OCI-LY1 (cell line): ENCODE data around the gene DMD.

Experiments used
- H2AFZ ChIP-seq: fragments of 200-600 bp; sonication (generic), shearing (Covaris generic); 2 replicates; pipeline ENCODE4 v1.6.0; 2014; ENCODE audit warnings: antibody characterized with exemption, mild to moderate bottlenecking, low read length
- H3F3A ChIP-seq: fragments of 200-600 bp; sonication (generic), shearing (Covaris generic); 2 replicates; pipeline ENCODE4 v1.6.0; 2014; ENCODE audit warnings: mild to moderate bottlenecking, antibody characterized with exemption, low read length, moderate library complexity; ENCODE audit not compliant: insufficient read depth
- H3K27ac ChIP-seq: fragments of 200-600 bp; sonication (generic); 2 replicates; pipeline ENCODE4 v1.5.1; 2014; ENCODE audit warnings: low read length, mixed run types, mild to moderate bottlenecking, low read depth; ENCODE audit not compliant: poor library complexity, severe bottlenecking
- H3K27me3 ChIP-seq: fragments of 200-600 bp; sonication (generic); 2 replicates; pipeline ENCODE4 v1.6.0; 2014; ENCODE audit warnings: antibody characterized with exemption, mild to moderate bottlenecking, low read length, moderate library complexity; ENCODE audit not compliant: insufficient read depth
- H3K36me3 ChIP-seq: fragments of 200-600 bp; sonication (generic); 2 replicates; pipeline ENCODE4 v1.6.1; 2014; ENCODE audit warnings: mild to moderate bottlenecking, antibody characterized with exemption, low read length, moderate library complexity, mixed read lengths; ENCODE audit not compliant: insufficient read depth
- H3K4me1 ChIP-seq: fragments of 200-600 bp; sonication (generic); 2 replicates; pipeline ENCODE4 v1.5.1; 2014; ENCODE audit warnings: mild to moderate bottlenecking, low read length, moderate library complexity; ENCODE audit not compliant: insufficient read depth, severe bottlenecking
- H3K4me2 ChIP-seq: fragments of 200-600 bp; sonication (generic), shearing (Covaris generic); 2 replicates; pipeline ENCODE4 v1.6.1; 2014; ENCODE audit warnings: low read length
- H3K4me3 ChIP-seq: fragments of 200-600 bp; sonication (generic); 2 replicates; pipeline ENCODE4 v1.5.1; 2014; ENCODE audit warnings: low read length, low read depth, mild to moderate bottlenecking, mixed read lengths; ENCODE audit not compliant: poor library complexity, severe bottlenecking
- H3K79me2 ChIP-seq: fragments of 200-600 bp; shearing (Covaris generic); 2 replicates; pipeline ENCODE4 v1.6.1; 2016; ENCODE audit warnings: mixed run types, low read length, mixed read lengths; ENCODE audit not compliant: insufficient read depth
- H3K9ac ChIP-seq: fragments of 200-600 bp; sonication (generic), shearing (Covaris generic); 2 replicates; pipeline ENCODE4 v1.6.1; 2014; ENCODE audit warnings: mild to moderate bottlenecking, low read length, mixed read lengths
- H3K9me2 ChIP-seq: fragments of 200-600 bp; sonication (generic), shearing (Covaris generic); 2 replicates; pipeline ENCODE4 v1.6.1; 2014; ENCODE audit warnings: low read depth, mild to moderate bottlenecking, low read length, mixed read lengths
- H3K9me3 ChIP-seq: fragments of 200-600 bp; shearing (Covaris generic); 2 replicates; pipeline ENCODE4 v1.6.1; 2014; ENCODE audit warnings: low read length, mixed read lengths
- H4K20me1 ChIP-seq: fragments of 200-600 bp; sonication (generic), shearing (Covaris generic); 2 replicates; pipeline ENCODE4 v1.6.0; 2016; ENCODE audit warnings: mild to moderate bottlenecking, low read length; ENCODE audit not compliant: insufficient read depth
- EZH2 ChIP-seq: fragments of 200-600 bp; sonication (generic), shearing (Covaris generic); IDR thresholded peaks from 2 replicates; pipeline ENCODE4 v1.8.0; 2017; ENCODE audit warnings: borderline replicate concordance, mixed run types, mild to moderate bottlenecking, antibody characterized with exemption, low read length, moderate library complexity, mixed read lengths
- TF ChIP-seq, protein P1 (sequence below): fragments of 200-600 bp; sonication (generic), shearing (Covaris generic); IDR thresholded peaks from 2 replicates; pipeline ENCODE4 v1.5.1; 2017; ENCODE audit warnings: mild to moderate bottlenecking, antibody characterized with exemption, low read length, moderate library complexity, mixed read lengths

Gene DMD

DNA sequence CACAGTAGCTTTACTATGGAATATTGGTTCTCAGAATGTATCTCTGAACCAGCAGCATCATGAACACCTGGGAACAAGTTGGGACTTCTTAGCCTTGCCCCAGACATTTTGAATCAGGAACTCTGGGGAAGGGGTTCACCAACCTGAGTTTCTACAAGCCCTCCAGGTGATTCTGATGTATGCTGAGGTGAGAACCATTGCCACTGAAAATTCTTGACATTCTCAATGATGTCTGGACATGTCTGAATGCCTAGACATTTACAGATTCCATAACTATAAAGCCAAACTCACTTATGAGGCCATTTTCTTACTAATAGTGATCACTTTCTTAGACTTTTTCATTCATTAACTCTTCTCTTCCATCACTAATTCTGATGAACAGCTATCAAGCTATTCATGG, 1750.1 kb downstream of the DMD start:
- H3K9me3 ChIP-seq: no peaks in the 10 kb centered on the region
- H3K4me1 ChIP-seq: no peaks in the 10 kb centered on the region
- H3K27me3 ChIP-seq: no peaks in the 10 kb centered on the region
- no peaks in the 10 kb centered on the region for H3K79me2 ChIP-seq
- H3K27ac ChIP-seq: no peak overlapping the region
- TF ChIP-seq EZH2: no peak
- TF ChIP-seq, protein P1, sequence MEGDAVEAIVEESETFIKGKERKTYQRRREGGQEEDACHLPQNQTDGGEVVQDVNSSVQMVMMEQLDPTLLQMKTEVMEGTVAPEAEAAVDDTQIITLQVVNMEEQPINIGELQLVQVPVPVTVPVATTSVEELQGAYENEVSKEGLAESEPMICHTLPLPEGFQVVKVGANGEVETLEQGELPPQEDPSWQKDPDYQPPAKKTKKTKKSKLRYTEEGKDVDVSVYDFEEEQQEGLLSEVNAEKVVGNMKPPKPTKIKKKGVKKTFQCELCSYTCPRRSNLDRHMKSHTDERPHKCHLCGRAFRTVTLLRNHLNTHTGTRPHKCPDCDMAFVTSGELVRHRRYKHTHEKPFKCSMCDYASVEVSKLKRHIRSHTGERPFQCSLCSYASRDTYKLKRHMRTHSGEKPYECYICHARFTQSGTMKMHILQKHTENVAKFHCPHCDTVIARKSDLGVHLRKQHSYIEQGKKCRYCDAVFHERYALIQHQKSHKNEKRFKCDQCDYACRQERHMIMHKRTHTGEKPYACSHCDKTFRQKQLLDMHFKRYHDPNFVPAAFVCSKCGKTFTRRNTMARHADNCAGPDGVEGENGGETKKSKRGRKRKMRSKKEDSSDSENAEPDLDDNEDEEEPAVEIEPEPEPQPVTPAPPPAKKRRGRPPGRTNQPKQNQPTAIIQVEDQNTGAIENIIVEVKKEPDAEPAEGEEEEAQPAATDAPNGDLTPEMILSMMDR: no peak
- H3K4me3 ChIP-seq: no peak overlapping the region
- H3K9me2 ChIP-seq: no peaks in the 10 kb centered on the region
- H3K36me3 ChIP-seq: no peaks in the 10 kb centered on the region
- no peak overlapping the region for H3K4me2 ChIP-seq
- H3F3A ChIP-seq: no peaks in the 10 kb centered on the region
- no peaks in the 10 kb centered on the region for H4K20me1 ChIP-seq
- H3K9ac ChIP-seq: no peak overlapping the region
- H2AFZ ChIP-seq: no peak overlapping the region

DNA sequence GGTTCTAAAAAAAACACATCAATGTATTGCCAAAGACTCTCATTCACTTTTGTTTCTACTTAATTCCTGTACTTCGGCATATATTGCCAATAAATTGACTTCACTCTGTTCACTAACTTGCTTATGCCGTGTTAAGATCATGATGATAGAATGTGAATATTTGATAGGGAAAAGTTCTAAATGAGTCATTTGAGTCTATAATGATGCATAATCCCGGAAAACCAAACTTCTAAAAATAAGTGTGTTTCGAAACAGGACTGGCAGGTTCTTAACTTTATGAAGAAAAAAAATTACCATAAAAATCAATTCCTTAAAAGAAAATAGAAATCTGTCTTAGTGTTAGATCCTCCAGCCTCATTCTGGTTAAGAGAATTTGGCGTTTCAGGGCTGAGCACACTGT, 1752.0 kb downstream of the DMD start:
- Histone ChIP-seq H3K27ac (no peak overlapping the region), H2AFZ (no peak overlapping the region), H4K20me1 (no peaks in the 10 kb centered on the region), H3K9ac (no peak overlapping the region), H3K36me3 (no peaks in the 10 kb centered on the region), H3K9me2 (no peaks in the 10 kb centered on the region), H3F3A (no peaks in the 10 kb centered on the region), H3K4me1 (no peaks in the 10 kb centered on the region), H3K27me3 (no peaks in the 10 kb centered on the region), H3K9me3 (no peaks in the 10 kb centered on the region), H3K4me2 (no peak overlapping the region), H3K4me3 (no peak overlapping the region), H3K79me2 (no peaks in the 10 kb centered on the region)
- TF ChIP-seq, protein P1: no peak
- no peak for TF ChIP-seq EZH2

DNA sequence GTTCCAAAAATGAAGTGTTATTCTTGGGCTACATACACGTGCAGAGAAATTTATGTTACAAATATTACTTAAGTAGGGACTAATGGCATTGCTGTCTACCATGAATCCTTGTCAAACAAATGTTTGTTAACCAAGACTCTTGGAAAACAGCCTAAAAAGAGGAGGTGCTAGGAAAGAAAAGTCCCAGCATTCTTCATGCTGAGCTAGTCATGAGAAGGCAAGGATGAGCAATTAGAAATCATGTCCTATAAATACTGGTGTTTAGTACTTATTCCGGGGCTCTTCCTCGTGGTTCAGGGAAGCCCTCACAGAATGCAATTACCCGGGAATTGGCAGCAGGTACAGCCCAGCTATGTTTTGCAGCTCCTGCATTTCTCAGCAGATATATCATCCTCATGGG, 1761.4 kb downstream of the DMD start:
- Histone ChIP-seq H4K20me1 (no peaks in the 10 kb centered on the region), H3K9ac (no peak overlapping the region), H3K36me3 (no peaks in the 10 kb centered on the region), H3K27ac (no peak overlapping the region), H3K4me2 (no peak overlapping the region), H3K9me2 (no peaks in the 10 kb centered on the region), H3K27me3 (no peaks in the 10 kb centered on the region), H3F3A (no peaks in the 10 kb centered on the region), H3K4me3 (no peak overlapping the region), H2AFZ (no peak overlapping the region), H3K4me1 (no peaks in the 10 kb centered on the region), H3K79me2 (no peaks in the 10 kb centered on the region), H3K9me3 (no peaks in the 10 kb centered on the region)
- TF ChIP-seq, protein P1: no peak
- no peak for TF ChIP-seq EZH2
